Measurements from ENCODE around the gene HBG1. TPM values are rescaled to one million over a fixed set of nuclear protein-coding genes. Genes with fewer than 3 reads are reported as not detected.
"Not testable (repeated sequence)": the region's sequence is repeated elsewhere in the genome, so short reads cannot be mapped to it uniquely, and the experiment has no call there.

Gene HBG1
- total RNA-seq, result not detected in 2 replicates
- long read RNA-seq, result 0 reads

GRCh38 chr11:5249807-5250396 is at the start of gene HBG1:
Gene HBG1 (minus strand): TSS chr11:5249857. CDS start chr11:5249804, 53 bp downstream.
- not testable (repeated sequence) for H3K4me1 Mint-ChIP-seq (ENCODE audit: low read depth); DNase-seq (ENCODE audit: low spot score, unreplicated experiment); H3K36me3 Mint-ChIP-seq (ENCODE audit: insufficient read depth); H3K4me3 Mint-ChIP-seq (ENCODE audit: low read depth); H3K9me3 Mint-ChIP-seq (ENCODE audit: low read depth); H3K27ac Mint-ChIP-seq
- H3K27me3 Mint-ChIP-seq, result peaks cover 20% of the 10 kb centered on the region

- no peaks in the 10 kb centered on the region for H3K4me1 Mint-ChIP-seq (ENCODE audit: low read depth)
- H3K27ac Mint-ChIP-seq, result no peak overlapping the region
- H3K36me3 Mint-ChIP-seq (ENCODE audit: insufficient read depth), result no peaks in the 10 kb centered on the region
- H3K9me3 Mint-ChIP-seq (ENCODE audit: low read depth), result no peaks in the 10 kb centered on the region
- H3K4me3 Mint-ChIP-seq (ENCODE audit: low read depth), result no peak overlapping the region
- H3K27me3 Mint-ChIP-seq, result no peaks in the 10 kb centered on the region
- no peak for DNase-seq (ENCODE audit: low spot score, unreplicated experiment)
- no peak for TF ChIP-seq CTCF (IDR thresholded peaks at IDR 0.05; ENCODE audit: unreplicated experiment)
Measured at GRCh38 chr11:5298451-5298850, 48.8 kb upstream of the HBG1 start.

GRCh38 chr11:5297721-5298323 is 48.2 kb upstream of the HBG1 start:
- DNase-seq (ENCODE audit: low spot score, unreplicated experiment), result no peak
- no peak for TF ChIP-seq CTCF (IDR thresholded peaks at IDR 0.05; ENCODE audit: unreplicated experiment)
- Mint-ChIP-seq H3K9me3 (ENCODE audit: low read depth) (peaks cover 3% of the 10 kb centered on the region), H3K27me3 (no peaks in the 10 kb centered on the region), H3K4me1 (ENCODE audit: low read depth) (no peaks in the 10 kb centered on the region), H3K27ac (no peak overlapping the region), H3K36me3 (ENCODE audit: insufficient read depth) (no peaks in the 10 kb centered on the region), H3K4me3 (ENCODE audit: low read depth) (no peak overlapping the region)

- DNase-seq (ENCODE audit: low spot score, unreplicated experiment); H3K36me3 Mint-ChIP-seq (ENCODE audit: insufficient read depth); H3K27me3 Mint-ChIP-seq; H3K4me3 Mint-ChIP-seq (ENCODE audit: low read depth); H3K27ac Mint-ChIP-seq; H3K9me3 Mint-ChIP-seq (ENCODE audit: low read depth); H3K4me1 Mint-ChIP-seq (ENCODE audit: low read depth): not testable (repeated sequence)
Measured at GRCh38 chr11:5294342-5294995, 44.8 kb upstream of the HBG1 start.

- no peak for TF ChIP-seq CTCF (IDR thresholded peaks at IDR 0.05; ENCODE audit: unreplicated experiment)
- H3K4me1 Mint-ChIP-seq (ENCODE audit: low read depth), result no peaks in the 10 kb centered on the region
- no peak for DNase-seq (ENCODE audit: low spot score, unreplicated experiment)
- H3K9me3 Mint-ChIP-seq (ENCODE audit: low read depth), result peaks cover 3% of the 10 kb centered on the region
- H3K36me3 Mint-ChIP-seq (ENCODE audit: insufficient read depth), result no peaks in the 10 kb centered on the region
- H3K27me3 Mint-ChIP-seq, result no peaks in the 10 kb centered on the region
- no peak overlapping the region for H3K27ac Mint-ChIP-seq
- H3K4me3 Mint-ChIP-seq (ENCODE audit: low read depth), result no peak overlapping the region
Measured at GRCh38 chr11:5293028-5293427, 43.4 kb upstream of the HBG1 start.

- no peak overlapping the region for H3K4me3 Mint-ChIP-seq (ENCODE audit: low read depth)
- no peaks in the 10 kb centered on the region for H3K36me3 Mint-ChIP-seq (ENCODE audit: insufficient read depth)
Measured at GRCh38 chr11:5291207-5291838, 41.7 kb upstream of the HBG1 start.

More at GRCh38 chr11:5291207-5291838, 41.7 kb upstream of the HBG1 start:
- Mint-ChIP-seq H3K4me1 (ENCODE audit: low read depth) (no peaks in the 10 kb centered on the region), H3K27ac (no peak overlapping the region), H3K9me3 (ENCODE audit: low read depth) (peaks cover 3% of the 10 kb centered on the region), H3K27me3 (no peaks in the 10 kb centered on the region)
- peak; percentile 53 for TF ChIP-seq CTCF (IDR thresholded peaks at IDR 0.05; ENCODE audit: unreplicated experiment)
- DNase-seq (ENCODE audit: low spot score, unreplicated experiment), result no peak

Measured in progenitor cell of endocrine pancreas (in vitro differentiated cells).